GM12878 (cell line): ENCODE measurements around the gene EEF1B2.
"Not testable (repeated sequence)": the region's sequence is repeated elsewhere in the genome, so short reads cannot be mapped to it uniquely, and the experiment has no call there.

ENCODE experiments used
- BMI1 ChIP-seq: fragments of 450-650 bp; IDR thresholded peaks from 2 replicates; pipeline ENCODE4 v1.6.1; 2016; ENCODE audit warnings: mild to moderate bottlenecking, moderate library complexity, borderline replicate concordance
- CHD2 ChIP-seq: IDR thresholded peaks from 2 replicates; pipeline ENCODE4 v1.6.1; 2011; ENCODE audit warnings: low read depth, low read length, improper control_type of control experiment, borderline replicate concordance
- CTCF ChIP-seq, 3 experiments: IDR thresholded peaks in 2 of 3; conservative IDR thresholded peaks in 1 of 3; 2 replicates each; pipeline ENCODE4 v1.5.1; 2011; ENCODE audit warnings: low read depth in 3 of 3, low read length in 3 of 3, mild to moderate bottlenecking in 3 of 3, control low read depth in 2 of 3, moderate library complexity in 2 of 3, inconsistent platforms in 1 of 3, mixed read lengths in 1 of 3; ENCODE audit not compliant: control insufficient read depth in 2 of 3, insufficient read depth in 1 of 3; ENCODE audit errors: extremely low read depth in 1 of 3
- EZH2 ChIP-seq: IDR thresholded peaks from 2 replicates; pipeline ENCODE4 v1.6.1; 2012; ENCODE audit warnings: low read depth, mild to moderate bottlenecking, control low read depth, inconsistent platforms, low read length, borderline replicate concordance; ENCODE audit not compliant: control insufficient read depth
- JUND ChIP-seq: IDR thresholded peaks from 2 replicates; pipeline ENCODE4 v1.6.1; 2012; ENCODE audit warnings: low read depth, mild to moderate bottlenecking, low read length, improper control_type of control experiment, moderate library complexity
- KLF5 ChIP-seq: fragments of 450-650 bp; IDR thresholded peaks from 2 replicates; pipeline ENCODE4 v1.6.1; 2014; ENCODE audit warnings: mild to moderate bottlenecking; ENCODE audit not compliant: partially characterized antibody
- POLR2AphosphoS5 ChIP-seq: IDR thresholded peaks from 2 replicates; pipeline ENCODE4 v1.6.1; 2011; ENCODE audit warnings: mild to moderate bottlenecking, low read length, inconsistent platforms
- RCOR1 ChIP-seq: conservative IDR thresholded peaks from 2 replicates; pipeline ENCODE4 v1.6.1; 2012; ENCODE audit warnings: low read depth, low read length, improper control_type of control experiment
- RFX5 ChIP-seq: IDR thresholded peaks from 2 replicates; pipeline ENCODE4 v1.6.1; 2011; ENCODE audit warnings: low read depth, low read length, improper control_type of control experiment
- ZBTB33 ChIP-seq: fragments of 450-650 bp; IDR thresholded peaks from 2 replicates; pipeline ENCODE4 v1.6.1; 2017; ENCODE audit warnings: mild to moderate bottlenecking

GRCh38 chr2:206171624-206172397 is 12.1 kb downstream of the EEF1B2 start:
- TF ChIP-seq EZH2; CTCF (IDR thresholded peaks at IDR 0.05 in 2 of 3, conservative IDR thresholded peaks at IDR 0.05 in 1 of 3; ENCODE audit: control insufficient read depth in 2 of 3, extremely low read depth in 1 of 3, insufficient read depth in 1 of 3, low read depth in 3 of 3, low read length in 3 of 3); RCOR1; ZBTB33; RFX5; POLR2AphosphoS5; KLF5; BMI1; JUND; CHD2: not testable (repeated sequence)
